H1 (cell line): ENCODE data around the gene NEK4. TPM values are rescaled to one million over a fixed set of nuclear protein-coding genes. Genes with fewer than 3 reads are reported as not detected.

Experiments used
- polyA plus RNA-seq, 7 experiments: library from polyadenylated mRNA; depleted of rRNA in 3 of 7; stranded (reverse) in 5 of 7; unstranded in 2 of 7; fragments of >200 nt in 5 of 7; fragments of 200-250 nt in 2 of 7; gene quantifications; 1 replicate in 5 of 7; 2 replicates in 1 of 7; 4 replicates in 1 of 7; pipeline versions ENCODE4 v1.2.1 to v1.2.3, GENCODE V29; 2011 to 2013; ENCODE audit warnings: missing spikeins in 2 of 7, mixed read lengths in 2 of 7
- total RNA-seq: library from RNA; stranded (reverse); fragmentation: NEBNext Ultra II Directional; extraction: Animal tissue kit (Norgen Biotek cat#: 25700); gene quantifications from 2 replicates; pipeline ENCODE4 v1.2.1, GENCODE V29; 2021
- TF ChIP-seq, protein P1 (sequence below): fragments of 300-600 bp; sonication (generic); IDR thresholded peaks from 2 replicates; pipeline ENCODE4 v1.7.1; 2012; ENCODE audit warnings: low read length, moderate library complexity, mild to moderate bottlenecking, inconsistent platforms; ENCODE audit not compliant: insufficient replicate concordance

Gene NEK4
- total and polyA plus RNA-seq, 2 of the 8 experiments (the other 6 are each of a cell fraction or from before 2014, with no cell fraction given), result 7.5 to 40.0 TPM

DNA sequence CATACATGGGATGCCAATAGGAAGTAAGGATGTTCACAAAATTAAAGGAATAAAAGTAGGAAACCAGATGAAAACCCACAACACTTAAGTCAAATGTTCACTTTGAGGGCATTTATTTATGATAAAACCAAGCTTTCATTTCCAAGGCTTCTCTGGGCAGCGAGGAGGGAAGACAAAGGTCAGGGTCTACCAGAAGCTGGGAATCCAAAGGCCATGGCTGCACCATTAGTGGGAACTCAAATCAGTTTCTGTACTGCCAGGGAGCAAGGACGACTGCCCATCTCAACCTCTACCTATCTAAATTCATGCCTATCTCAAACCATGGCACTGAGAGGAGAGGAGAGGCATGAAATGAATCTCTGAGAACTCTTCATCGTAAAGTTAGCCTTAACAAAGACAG lies 107.6 kb downstream of the NEK4 start (continued):
- TF ChIP-seq, protein P1, sequence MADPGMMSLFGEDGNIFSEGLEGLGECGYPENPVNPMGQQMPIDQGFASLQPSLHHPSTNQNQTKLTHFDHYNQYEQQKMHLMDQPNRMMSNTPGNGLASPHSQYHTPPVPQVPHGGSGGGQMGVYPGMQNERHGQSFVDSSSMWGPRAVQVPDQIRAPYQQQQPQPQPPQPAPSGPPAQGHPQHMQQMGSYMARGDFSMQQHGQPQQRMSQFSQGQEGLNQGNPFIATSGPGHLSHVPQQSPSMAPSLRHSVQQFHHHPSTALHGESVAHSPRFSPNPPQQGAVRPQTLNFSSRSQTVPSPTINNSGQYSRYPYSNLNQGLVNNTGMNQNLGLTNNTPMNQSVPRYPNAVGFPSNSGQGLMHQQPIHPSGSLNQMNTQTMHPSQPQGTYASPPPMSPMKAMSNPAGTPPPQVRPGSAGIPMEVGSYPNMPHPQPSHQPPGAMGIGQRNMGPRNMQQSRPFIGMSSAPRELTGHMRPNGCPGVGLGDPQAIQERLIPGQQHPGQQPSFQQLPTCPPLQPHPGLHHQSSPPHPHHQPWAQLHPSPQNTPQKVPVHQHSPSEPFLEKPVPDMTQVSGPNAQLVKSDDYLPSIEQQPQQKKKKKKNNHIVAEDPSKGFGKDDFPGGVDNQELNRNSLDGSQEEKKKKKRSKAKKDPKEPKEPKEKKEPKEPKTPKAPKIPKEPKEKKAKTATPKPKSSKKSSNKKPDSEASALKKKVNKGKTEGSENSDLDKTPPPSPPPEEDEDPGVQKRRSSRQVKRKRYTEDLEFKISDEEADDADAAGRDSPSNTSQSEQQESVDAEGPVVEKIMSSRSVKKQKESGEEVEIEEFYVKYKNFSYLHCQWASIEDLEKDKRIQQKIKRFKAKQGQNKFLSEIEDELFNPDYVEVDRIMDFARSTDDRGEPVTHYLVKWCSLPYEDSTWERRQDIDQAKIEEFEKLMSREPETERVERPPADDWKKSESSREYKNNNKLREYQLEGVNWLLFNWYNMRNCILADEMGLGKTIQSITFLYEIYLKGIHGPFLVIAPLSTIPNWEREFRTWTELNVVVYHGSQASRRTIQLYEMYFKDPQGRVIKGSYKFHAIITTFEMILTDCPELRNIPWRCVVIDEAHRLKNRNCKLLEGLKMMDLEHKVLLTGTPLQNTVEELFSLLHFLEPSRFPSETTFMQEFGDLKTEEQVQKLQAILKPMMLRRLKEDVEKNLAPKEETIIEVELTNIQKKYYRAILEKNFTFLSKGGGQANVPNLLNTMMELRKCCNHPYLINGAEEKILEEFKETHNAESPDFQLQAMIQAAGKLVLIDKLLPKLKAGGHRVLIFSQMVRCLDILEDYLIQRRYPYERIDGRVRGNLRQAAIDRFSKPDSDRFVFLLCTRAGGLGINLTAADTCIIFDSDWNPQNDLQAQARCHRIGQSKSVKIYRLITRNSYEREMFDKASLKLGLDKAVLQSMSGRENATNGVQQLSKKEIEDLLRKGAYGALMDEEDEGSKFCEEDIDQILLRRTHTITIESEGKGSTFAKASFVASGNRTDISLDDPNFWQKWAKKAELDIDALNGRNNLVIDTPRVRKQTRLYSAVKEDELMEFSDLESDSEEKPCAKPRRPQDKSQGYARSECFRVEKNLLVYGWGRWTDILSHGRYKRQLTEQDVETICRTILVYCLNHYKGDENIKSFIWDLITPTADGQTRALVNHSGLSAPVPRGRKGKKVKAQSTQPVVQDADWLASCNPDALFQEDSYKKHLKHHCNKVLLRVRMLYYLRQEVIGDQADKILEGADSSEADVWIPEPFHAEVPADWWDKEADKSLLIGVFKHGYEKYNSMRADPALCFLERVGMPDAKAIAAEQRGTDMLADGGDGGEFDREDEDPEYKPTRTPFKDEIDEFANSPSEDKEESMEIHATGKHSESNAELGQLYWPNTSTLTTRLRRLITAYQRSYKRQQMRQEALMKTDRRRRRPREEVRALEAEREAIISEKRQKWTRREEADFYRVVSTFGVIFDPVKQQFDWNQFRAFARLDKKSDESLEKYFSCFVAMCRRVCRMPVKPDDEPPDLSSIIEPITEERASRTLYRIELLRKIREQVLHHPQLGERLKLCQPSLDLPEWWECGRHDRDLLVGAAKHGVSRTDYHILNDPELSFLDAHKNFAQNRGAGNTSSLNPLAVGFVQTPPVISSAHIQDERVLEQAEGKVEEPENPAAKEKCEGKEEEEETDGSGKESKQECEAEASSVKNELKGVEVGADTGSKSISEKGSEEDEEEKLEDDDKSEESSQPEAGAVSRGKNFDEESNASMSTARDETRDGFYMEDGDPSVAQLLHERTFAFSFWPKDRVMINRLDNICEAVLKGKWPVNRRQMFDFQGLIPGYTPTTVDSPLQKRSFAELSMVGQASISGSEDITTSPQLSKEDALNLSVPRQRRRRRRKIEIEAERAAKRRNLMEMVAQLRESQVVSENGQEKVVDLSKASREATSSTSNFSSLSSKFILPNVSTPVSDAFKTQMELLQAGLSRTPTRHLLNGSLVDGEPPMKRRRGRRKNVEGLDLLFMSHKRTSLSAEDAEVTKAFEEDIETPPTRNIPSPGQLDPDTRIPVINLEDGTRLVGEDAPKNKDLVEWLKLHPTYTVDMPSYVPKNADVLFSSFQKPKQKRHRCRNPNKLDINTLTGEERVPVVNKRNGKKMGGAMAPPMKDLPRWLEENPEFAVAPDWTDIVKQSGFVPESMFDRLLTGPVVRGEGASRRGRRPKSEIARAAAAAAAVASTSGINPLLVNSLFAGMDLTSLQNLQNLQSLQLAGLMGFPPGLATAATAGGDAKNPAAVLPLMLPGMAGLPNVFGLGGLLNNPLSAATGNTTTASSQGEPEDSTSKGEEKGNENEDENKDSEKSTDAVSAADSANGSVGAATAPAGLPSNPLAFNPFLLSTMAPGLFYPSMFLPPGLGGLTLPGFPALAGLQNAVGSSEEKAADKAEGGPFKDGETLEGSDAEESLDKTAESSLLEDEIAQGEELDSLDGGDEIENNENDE, result no peak
